K562 treated with DMSO at 1 percent for 24 hours (cell line): ENCODE results near the gene MAOB. TPM values are rescaled to one million over a fixed set of nuclear protein-coding genes. Genes with fewer than 3 reads are reported as not detected.

ENCODE experiments used
- total RNA-seq: library from RNA; unstranded; fragments of 300-600 nt; gene quantifications from 2 replicates; pipeline ENCODE4 v1.2.3, GENCODE V29; 2022; ENCODE audit warnings: low read depth; ENCODE audit not compliant: insufficient read depth

The MAOB gene
- not detected in 2 replicates for total RNA-seq

GRCh38 chrX:43882294-43882681, at the start of gene MAOB:
Gene MAOB, minus strand, starts transcription at chrX:43882450. Its CDS starts 151 bp downstream, at chrX:43882299.

Other genes starting within 250 kb of the MAOB start
- 2.8 and 4.5 TPM in 2 replicates for gene MAOA, start 226.2 kb downstream of the MAOB start, total RNA-seq
- not detected in 2 replicates for gene NDP, start 90.9 kb upstream of the MAOB start, total RNA-seq